ENCODE data around the gene MED19. TPM values are rescaled to one million over a fixed set of nuclear protein-coding genes. Genes with fewer than 3 reads are reported as not detected.
A peak's percentile ranks its signal among the peaks of the same experiment; 100 is the strongest.
"Not testable (repeated sequence)": the region's sequence is repeated elsewhere in the genome, so short reads cannot be mapped to it uniquely, and the experiment has no call there.

MED19 gene
- total RNA-seq (2014; rRNA removed; shearing (Covaris generic)) = 14.1 and 20.3 TPM in 2 replicates
- polyA plus RNA-seq (2015; cell fraction: cytosol; rRNA removed) = 18.9 and 23.0 TPM in 2 replicates
- 4.4 and 11.2 TPM in 2 replicates for polyA plus RNA-seq (2015; cell fraction: nucleus; rRNA removed)

DNA sequence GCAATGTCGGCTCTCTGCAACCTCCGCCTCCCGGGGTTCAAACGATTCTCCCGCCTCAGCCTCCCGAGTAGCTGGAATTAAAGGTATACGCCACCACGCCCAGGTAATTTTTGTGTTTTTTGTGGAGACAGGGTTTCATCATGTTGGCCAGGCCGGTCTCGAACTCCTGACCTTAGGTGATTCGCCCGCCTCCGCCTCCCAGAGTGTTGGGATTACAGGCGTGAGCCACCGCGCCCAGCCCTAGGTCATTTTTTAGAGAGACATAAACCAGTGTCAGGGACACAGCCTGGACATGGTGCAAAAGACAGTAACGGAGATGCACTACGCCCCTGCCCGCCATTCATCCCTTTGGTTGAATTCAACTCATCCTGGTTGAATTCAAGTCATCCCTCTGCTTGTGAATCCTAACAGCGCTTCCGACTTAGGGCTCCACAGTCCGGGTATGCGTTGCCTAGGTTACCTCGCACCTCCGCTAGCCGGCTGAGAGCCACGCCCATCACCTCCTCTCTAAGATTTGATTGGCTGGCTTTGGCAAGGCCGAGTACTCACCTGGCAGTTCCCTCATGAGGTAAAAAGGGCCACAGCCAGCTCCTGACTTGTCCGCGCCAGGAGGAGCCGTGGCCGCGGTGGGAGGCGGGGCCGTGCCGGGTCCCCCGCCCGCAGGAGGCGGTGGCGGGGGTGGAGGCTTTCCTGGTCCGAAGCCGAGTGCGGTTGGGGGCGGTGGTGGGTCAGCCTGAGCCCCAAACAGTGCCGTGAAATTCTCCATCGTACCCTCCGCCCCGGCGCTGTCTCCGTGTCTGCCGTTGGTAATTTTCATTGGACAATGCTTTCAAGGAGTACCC lies at the start of gene MED19:
TSS of gene MED19 (minus strand) at position 802 of the 842 bp plus-strand sequence. CDS start at position 766, 36 bp downstream.
- in situ Hi-C loops (cut with HindIII; ENCODE audit: low pct_unique_long_range_greater_than_20kb, low sequenced_read_pairs) = no loop called here
- peak; percentile 72 for DNase-seq (ENCODE audit: low read depth, low spot score)

DNA sequence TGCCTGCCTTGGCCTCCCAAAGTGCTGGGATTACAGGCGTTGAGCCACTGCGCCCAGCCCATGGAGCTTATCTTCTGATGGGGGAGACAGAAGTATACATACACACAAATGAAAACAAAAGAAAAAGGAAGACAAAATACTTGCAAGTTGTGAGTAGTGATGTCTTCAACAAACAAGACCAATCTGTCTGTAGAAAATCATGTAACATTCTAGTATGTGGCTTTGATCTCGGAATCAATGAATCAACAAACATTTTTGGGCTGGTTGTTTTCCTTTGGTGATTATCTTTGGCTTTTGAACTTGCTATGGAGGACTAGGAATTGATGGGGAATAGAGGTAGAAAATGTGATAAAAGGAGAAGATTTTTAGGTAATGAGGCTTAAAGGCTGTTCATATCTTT lies 46.2 kb upstream of the MED19 start:
- in situ Hi-C loops (cut with HindIII; ENCODE audit: low pct_unique_long_range_greater_than_20kb, low sequenced_read_pairs) = no loop called here
- no peak for DNase-seq (ENCODE audit: low read depth, low spot score)

DNA sequence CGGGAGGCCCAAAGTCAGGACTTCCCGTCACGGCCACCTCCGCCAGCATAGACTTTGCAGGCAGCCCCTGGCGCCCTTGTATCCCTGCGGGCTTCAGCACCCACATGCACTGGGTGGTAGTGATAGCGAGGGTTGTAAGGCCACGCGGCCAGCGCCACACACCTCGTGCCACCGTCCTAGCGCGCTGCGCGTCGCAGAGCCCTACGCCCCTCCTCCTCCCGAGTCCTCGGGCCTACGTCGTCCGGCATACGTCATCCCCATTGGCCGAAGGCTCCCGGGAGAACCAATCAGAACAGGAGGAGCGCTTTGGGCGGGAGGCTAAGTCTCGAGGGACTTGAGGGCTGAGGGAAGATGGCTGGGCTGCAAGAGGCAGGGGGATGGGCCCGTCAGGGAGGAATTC lies 40.9 kb upstream of the MED19 start:
- in situ Hi-C loops (cut with HindIII; ENCODE audit: low pct_unique_long_range_greater_than_20kb, low sequenced_read_pairs) = no loop called here
- no peak for DNase-seq (ENCODE audit: low read depth, low spot score)

DNA sequence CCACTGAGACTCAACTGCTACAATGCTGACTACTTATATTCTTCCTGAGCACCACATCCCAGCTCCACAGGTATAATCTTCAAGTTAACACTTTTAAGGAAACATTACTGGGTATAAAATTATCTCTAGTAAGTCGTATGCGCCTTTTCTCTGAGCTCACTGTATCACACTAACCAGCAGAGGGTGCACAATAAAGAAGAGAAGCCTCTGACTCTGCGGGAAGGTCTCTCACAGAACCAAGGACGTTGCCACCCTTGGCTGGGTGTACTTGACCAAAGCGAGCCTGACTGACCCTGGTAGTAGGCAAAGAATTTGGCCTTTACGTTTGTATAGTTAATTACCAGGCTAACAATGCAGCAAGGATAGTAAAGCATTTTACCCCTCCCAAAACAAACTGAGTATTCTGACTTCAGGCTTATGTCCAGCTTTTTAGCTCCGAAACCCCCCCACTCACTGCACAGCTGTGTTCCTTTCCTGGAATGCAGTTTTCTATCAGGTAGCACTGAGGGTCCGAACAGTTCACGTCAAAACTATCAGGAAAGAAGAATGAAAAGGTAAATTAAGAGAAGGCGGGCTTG lies 39.8 kb upstream of the MED19 start, which contains the start of gene BTBD18:
TSS of gene BTBD18 (minus strand) at position 144 of the 578 bp plus-strand sequence. CDS start 631 bp downstream, outside the sequence.
- DNase-seq (ENCODE audit: low read depth, low spot score) = peak; percentile 72
- in situ Hi-C loops (cut with HindIII; ENCODE audit: low pct_unique_long_range_greater_than_20kb, low sequenced_read_pairs) = no loop called here

DNA sequence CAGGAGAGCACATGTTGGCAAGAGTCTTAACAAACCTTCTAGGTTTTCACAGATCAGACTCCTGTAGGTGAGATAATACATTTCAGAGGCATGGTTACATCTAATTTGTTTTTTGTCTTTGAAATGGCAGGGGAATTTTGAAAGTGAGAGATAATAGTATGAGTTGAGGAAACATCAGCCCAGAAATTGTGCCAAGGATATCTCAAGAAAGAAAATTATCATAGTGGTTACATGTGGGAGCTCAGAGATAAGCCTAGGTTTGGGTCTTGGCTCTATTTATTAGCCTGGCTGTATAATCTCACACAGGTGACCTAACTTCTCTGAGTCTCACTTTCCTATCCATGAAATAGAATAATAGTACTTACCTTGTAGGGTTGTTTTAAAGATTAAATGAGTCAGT lies 39.2 kb upstream of the MED19 start:
- in situ Hi-C loops (cut with HindIII; ENCODE audit: low pct_unique_long_range_greater_than_20kb, low sequenced_read_pairs) = no loop called here
- DNase-seq (ENCODE audit: low read depth, low spot score) = no peak

- in situ Hi-C loops (cut with HindIII; ENCODE audit: low pct_unique_long_range_greater_than_20kb, low sequenced_read_pairs) = no loop called here
- no peak for DNase-seq (ENCODE audit: low read depth, low spot score)
These were observed 34.9 kb upstream of the MED19 start for GRCh38 chr11:57746920-57747319.

- in situ Hi-C loops (cut with HindIII; ENCODE audit: low pct_unique_long_range_greater_than_20kb, low sequenced_read_pairs) = no loop called here
- no peak for DNase-seq (ENCODE audit: low read depth, low spot score)
These were observed 33.2 kb upstream of the MED19 start for GRCh38 chr11:57745206-57745605.

- DNase-seq (ENCODE audit: low read depth, low spot score) = no peak
- in situ Hi-C loops (cut with HindIII; ENCODE audit: low pct_unique_long_range_greater_than_20kb, low sequenced_read_pairs) = no loop called here
These were observed 32.3 kb upstream of the MED19 start for GRCh38 chr11:57744357-57744756.

DNA sequence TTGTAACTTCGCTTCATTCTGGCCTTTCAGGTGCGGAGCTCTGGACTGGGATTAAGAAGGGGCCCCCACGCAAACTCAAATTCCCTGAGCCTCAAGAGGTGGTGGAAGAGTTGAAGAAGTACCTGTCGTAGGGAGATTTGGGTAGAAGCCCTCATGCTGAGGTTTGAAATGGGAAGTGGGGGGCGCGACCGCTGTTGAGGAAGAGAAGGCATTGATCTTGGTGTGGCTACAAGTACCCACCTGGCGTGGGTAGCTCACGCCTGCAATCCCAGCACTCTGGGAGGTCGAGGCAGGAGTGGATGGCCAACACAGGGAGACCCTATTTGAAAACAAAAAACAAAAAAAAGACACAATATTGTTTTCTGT lies 30.1 kb upstream of the MED19 start:
- in situ Hi-C loops (cut with HindIII; ENCODE audit: low pct_unique_long_range_greater_than_20kb, low sequenced_read_pairs) = no loop called here
- no peak for DNase-seq (ENCODE audit: low read depth, low spot score)

DNA sequence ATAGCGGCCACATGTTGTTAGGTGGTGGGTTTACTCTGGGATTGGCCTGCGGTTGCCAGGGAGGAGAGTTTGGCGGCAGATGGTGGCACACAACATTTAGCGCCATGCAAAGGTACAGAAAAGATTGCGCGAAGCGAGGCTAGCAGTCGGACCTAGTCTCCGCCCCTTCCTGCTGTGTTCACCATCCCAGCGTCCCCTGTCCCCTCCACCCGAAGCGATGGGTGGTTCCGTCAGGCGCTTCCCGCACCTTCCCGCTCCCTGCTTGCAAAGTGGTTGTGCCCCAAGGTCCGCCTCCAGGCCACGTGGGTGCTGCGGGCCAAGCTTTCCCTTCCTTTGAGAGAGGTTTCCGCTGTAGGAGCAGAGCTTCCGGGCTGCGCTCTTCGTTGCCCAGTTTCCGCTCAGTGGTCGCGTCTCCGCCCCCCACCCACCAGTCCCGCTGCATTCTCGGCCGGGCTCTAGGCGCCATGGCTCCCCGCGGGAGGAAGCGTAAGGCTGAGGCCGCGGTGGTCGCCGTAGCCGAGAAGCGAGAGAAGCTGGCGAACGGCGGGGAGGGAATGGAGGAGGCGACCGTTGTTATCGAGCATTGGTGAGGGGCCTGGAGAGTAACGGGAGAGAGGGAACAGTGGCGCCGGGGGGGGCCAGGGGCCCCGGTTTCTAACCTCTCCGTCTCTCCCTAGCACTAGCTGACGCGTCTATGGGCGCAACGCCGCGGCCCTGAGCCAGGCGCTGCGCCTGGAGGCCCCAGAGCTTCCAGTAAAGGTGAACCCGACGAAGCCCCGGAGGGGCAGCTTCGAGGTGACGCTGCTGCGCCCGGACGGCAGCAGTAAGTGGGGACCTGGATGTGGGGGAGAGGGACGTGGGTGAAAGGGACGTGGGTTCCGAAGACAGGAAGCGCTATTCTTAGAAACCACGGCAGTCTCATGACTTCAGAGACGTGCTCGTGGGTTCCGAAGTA lies 29.4 kb upstream of the MED19 start, which contains the start of gene SELENOH:
TSS of gene SELENOH (plus strand) at position 360 of the 955 bp plus-strand sequence. CDS start at position 465, 105 bp downstream.
- in situ Hi-C loops (cut with HindIII; ENCODE audit: low pct_unique_long_range_greater_than_20kb, low sequenced_read_pairs) = no loop called here
- DNase-seq (ENCODE audit: low read depth, low spot score) = peak; percentile 94

GRCh38 chr11:57735619-57736298 lies 23.7 kb upstream of the MED19 start:
- no peak for DNase-seq (ENCODE audit: low read depth, low spot score)
- in situ Hi-C loops (cut with HindIII; ENCODE audit: low pct_unique_long_range_greater_than_20kb, low sequenced_read_pairs) = no loop called here

GRCh38 chr11:57732661-57733060 lies 20.6 kb upstream of the MED19 start:
- in situ Hi-C loops (cut with HindIII; ENCODE audit: low pct_unique_long_range_greater_than_20kb, low sequenced_read_pairs) = no loop called here
- no peak for DNase-seq (ENCODE audit: low read depth, low spot score)

- in situ Hi-C loops (cut with HindIII; ENCODE audit: low pct_unique_long_range_greater_than_20kb, low sequenced_read_pairs) = no loop called here
- DNase-seq (ENCODE audit: low read depth, low spot score) = no peak
These were observed 17.5 kb upstream of the MED19 start for GRCh38 chr11:57729479-57729878.

GRCh38 chr11:57728829-57729228 lies 16.8 kb upstream of the MED19 start:
- in situ Hi-C loops (cut with HindIII; ENCODE audit: low pct_unique_long_range_greater_than_20kb, low sequenced_read_pairs) = no loop called here
- no peak for DNase-seq (ENCODE audit: low read depth, low spot score)

GRCh38 chr11:57727185-57727584 lies 15.2 kb upstream of the MED19 start:
- in situ Hi-C loops (cut with HindIII; ENCODE audit: low pct_unique_long_range_greater_than_20kb, low sequenced_read_pairs) = no loop called here
- DNase-seq (ENCODE audit: low read depth, low spot score) = no peak

DNA sequence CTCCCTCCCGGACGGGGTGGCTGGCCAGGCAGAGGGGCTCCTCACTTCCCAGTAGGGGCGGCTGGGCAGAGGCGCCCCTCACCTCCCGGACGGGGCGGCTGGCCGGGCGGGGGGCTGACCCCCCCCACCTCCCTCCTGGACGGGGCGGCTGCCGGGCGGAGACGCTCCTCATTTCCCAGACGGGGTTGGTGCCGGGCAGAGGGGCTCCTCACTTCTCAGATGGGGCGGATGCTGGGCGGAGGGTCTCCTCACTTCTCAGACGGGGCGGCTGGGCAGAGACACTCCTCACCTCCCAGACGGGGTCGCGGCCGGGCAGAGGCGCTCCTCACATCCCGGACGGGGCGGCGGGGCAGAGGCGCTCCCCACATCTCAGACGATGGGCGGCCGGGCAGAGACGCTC lies 4.7 kb upstream of the MED19 start:
- DNase-seq (ENCODE audit: low read depth, low spot score); in situ Hi-C loops (cut with HindIII; ENCODE audit: low pct_unique_long_range_greater_than_20kb, low sequenced_read_pairs): not testable (repeated sequence)

DNA sequence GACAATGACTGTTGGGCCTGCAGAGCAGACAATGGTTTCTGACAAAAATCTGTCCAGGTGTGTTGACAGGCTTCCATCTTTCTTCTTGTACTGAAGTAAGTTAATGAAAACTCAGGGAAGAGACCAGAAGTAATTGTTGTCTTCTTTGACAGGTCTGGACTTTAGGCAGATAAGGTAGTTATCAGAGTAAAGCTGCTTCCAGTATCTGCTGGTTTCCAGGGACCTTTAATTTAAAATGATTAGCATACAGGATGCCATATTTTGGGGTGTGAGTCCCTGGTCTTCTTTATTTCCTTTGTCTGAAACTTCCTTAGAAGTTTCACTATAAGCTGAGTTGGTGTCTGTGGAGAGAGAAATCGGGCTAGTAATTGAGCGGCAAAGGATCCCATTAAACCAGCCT lies 1.8 kb upstream of the MED19 start:
- in situ Hi-C loops (cut with HindIII; ENCODE audit: low pct_unique_long_range_greater_than_20kb, low sequenced_read_pairs) = no loop called here
- no peak for DNase-seq (ENCODE audit: low read depth, low spot score)
